Ishikawa (cell line): ENCODE data around the gene HHAT.

Experiments used
- CEBPB ChIP-seq: IDR thresholded peaks from 2 replicates; pipeline ENCODE4 v1.6.1; 2012
- CREB1 ChIP-seq: IDR thresholded peaks from 2 replicates; pipeline ENCODE4 v1.6.1; 2012; ENCODE audit warnings: low read depth
- EGR1 ChIP-seq: IDR thresholded peaks from 2 replicates; pipeline ENCODE4 v1.6.1; 2012
- EP300 ChIP-seq: IDR thresholded peaks from 2 replicates; pipeline ENCODE4 v1.6.1; 2012; ENCODE audit warnings: borderline replicate concordance
- FOXM1 ChIP-seq: IDR thresholded peaks from 2 replicates; pipeline ENCODE4 v1.6.1; 2012; ENCODE audit warnings: low read depth, borderline replicate concordance
- MAX ChIP-seq: IDR thresholded peaks from 2 replicates; pipeline ENCODE4 v1.6.1; 2012
- NFIC ChIP-seq: IDR thresholded peaks from 2 replicates; pipeline ENCODE4 v1.6.1; 2012
- RAD21 ChIP-seq: IDR thresholded peaks from 2 replicates; pipeline ENCODE4 v1.6.1; 2012; ENCODE audit warnings: low read depth
- REST ChIP-seq: IDR thresholded peaks from 2 replicates; pipeline ENCODE4 v1.6.1; 2012; ENCODE audit warnings: low read depth, mild to moderate bottlenecking
- TAF1 ChIP-seq: IDR thresholded peaks from 2 replicates; pipeline ENCODE4 v1.6.1; 2012; ENCODE audit warnings: low read depth, mild to moderate bottlenecking
- TCF12 ChIP-seq: IDR thresholded peaks from 2 replicates; pipeline ENCODE4 v1.6.1; 2012; ENCODE audit warnings: low read depth
- TEAD4 ChIP-seq: IDR thresholded peaks from 2 replicates; pipeline ENCODE4 v1.6.1; 2012
- USF1 ChIP-seq: IDR thresholded peaks from 2 replicates; pipeline ENCODE4 v1.6.1; 2012
- YY1 ChIP-seq: IDR thresholded peaks from 2 replicates; pipeline ENCODE4 v1.6.1; 2012; ENCODE audit warnings: low read depth
- ZBTB7A ChIP-seq: IDR thresholded peaks from 2 replicates; pipeline ENCODE4 v1.6.1; 2012; ENCODE audit warnings: low read depth

HHAT gene

GRCh38 chr1:210456731-210457255 is 128.1 kb downstream of the HHAT start:
- TF ChIP-seq TEAD4 (no peak), MAX (no peak), USF1 (no peak), TAF1 (no peak), CREB1 (no peak)

- TF ChIP-seq MAX (no peak), RAD21 (no peak), USF1 (no peak), EGR1 (no peak), EP300 (no peak), REST (no peak), NFIC (no peak), CEBPB (no peak), FOXM1 (no peak), TAF1 (no peak), CREB1 (no peak), ZBTB7A (no peak), TEAD4 (no peak), YY1 (no peak), TCF12 (no peak)
Measured at GRCh38 chr1:210457568-210457967, 128.9 kb downstream of the HHAT start.

- no peak for TF ChIP-seq FOXM1
- no peak for TF ChIP-seq USF1
- no peak for TF ChIP-seq MAX
- no peak for TF ChIP-seq EGR1
- TF ChIP-seq REST: no peak
- TF ChIP-seq YY1: no peak
- no peak for TF ChIP-seq ZBTB7A
- TF ChIP-seq TEAD4: no peak
- TF ChIP-seq NFIC: no peak
- no peak for TF ChIP-seq TCF12
- no peak for TF ChIP-seq TAF1
- no peak for TF ChIP-seq CREB1
- no peak for TF ChIP-seq EP300
- TF ChIP-seq CEBPB: no peak
Measured at GRCh38 chr1:210464519-210465039, 135.9 kb downstream of the HHAT start.

GRCh38 chr1:210465150-210465549 is 136.4 kb downstream of the HHAT start:
- TF ChIP-seq NFIC: no peak
- no peak for TF ChIP-seq YY1
- no peak for TF ChIP-seq TAF1
- TF ChIP-seq EP300: no peak
- TF ChIP-seq MAX: no peak
- no peak for TF ChIP-seq EGR1
- no peak for TF ChIP-seq FOXM1
- TF ChIP-seq REST: no peak
- TF ChIP-seq TEAD4: no peak
- no peak for TF ChIP-seq TCF12
- no peak for TF ChIP-seq CREB1
- TF ChIP-seq CEBPB: no peak
- no peak for TF ChIP-seq RAD21
- TF ChIP-seq ZBTB7A: no peak
- no peak for TF ChIP-seq USF1
